K562 (cell line): ENCODE results near the gene GPSM3. TPM values are rescaled to one million over a fixed set of nuclear protein-coding genes. Genes with fewer than 3 reads are reported as not detected.

Experiments
- CCNT2 ChIP-seq: IDR thresholded peaks from 2 replicates; pipeline ENCODE4 v1.6.1; 2011; ENCODE audit warnings: borderline replicate concordance, low read depth, mild to moderate bottlenecking, moderate library complexity, mixed read lengths, low read length; ENCODE audit not compliant: insufficient read length; ENCODE audit errors: extremely low read depth
- ELK3 ChIP-seq: fragments of 450-650 bp; formaldehyde crosslinking; IDR thresholded peaks from 2 replicates; pipeline ENCODE4 v1.4.0; 2020; ENCODE audit warnings: mild to moderate bottlenecking
- HNRNPH1 ChIP-seq: fragments of 200-400 bp; formaldehyde crosslinking; optimal IDR thresholded peaks from 2 replicates; pipeline ENCODE3; 2017; ENCODE audit warnings: low read depth, mild to moderate bottlenecking, low read length, moderate library complexity
- IRF9 ChIP-seq: fragments of 450-650 bp; IDR thresholded peaks from 2 replicates; pipeline ENCODE4 v1.6.1; 2016; ENCODE audit warnings: missing biosample characterization, missing genetic modification characterization
- PCBP2 ChIP-seq: fragments of 200-400 bp; formaldehyde crosslinking; IDR thresholded peaks from 2 replicates; pipeline ENCODE4 v1.6.1; 2018; ENCODE audit warnings: low read length, low read depth, mild to moderate bottlenecking, moderate library complexity; ENCODE audit not compliant: poor library complexity, severe bottlenecking
- RHOXF2B ChIP-seq: fragments of 250-450 bp; sonication (Bioruptor Pico); conservative IDR thresholded peaks from 2 replicates; pipeline ENCODE4 v1.5.1; 2021
- ZNF133 ChIP-seq: fragments of 250-450 bp; sonication (Bioruptor Pico); IDR thresholded peaks from 2 replicates; pipeline ENCODE4 v1.4.0; 2020; ENCODE audit warnings: mild to moderate bottlenecking
- ZNF232 ChIP-seq: sonication (generic); formaldehyde crosslinking; IDR thresholded peaks from 2 replicates; pipeline ENCODE4 v1.8.0; 2022; ENCODE audit warnings: mild to moderate bottlenecking, missing genetic modification reagents
- ZNF282 ChIP-seq: sonication (generic); formaldehyde crosslinking; IDR thresholded peaks from 2 replicates; pipeline ENCODE4 v1.8.1; 2023; ENCODE audit warnings: missing genetic modification reagents
- ZNF398 ChIP-seq: fragments of 250-450 bp; sonication (Bioruptor Pico); IDR thresholded peaks from 2 replicates; pipeline ENCODE4 v1.8.0; 2021; ENCODE audit warnings: moderate library complexity, mild to moderate bottlenecking, inconsistent platforms
- ZNF79 ChIP-seq: fragments of 250-450 bp; sonication (Bioruptor Pico); IDR thresholded peaks from 2 replicates; pipeline ENCODE4 v1.4.0; 2020; ENCODE audit warnings: low read depth, mild to moderate bottlenecking, moderate library complexity
- polyA plus RNA-seq, 8 experiments: library from polyadenylated mRNA; depleted of rRNA in 4 of 8; stranded (reverse) in 5 of 8; unstranded in 3 of 8; fragments of >200 nt; fragmentation: Nextera tagmentation in 2 of 8; fragmentation: Illumina TruSeq in 1 of 8; extraction: Ambion mirVana in 2 of 8; extraction: Trizol in 1 of 8; gene quantifications; 2 replicates each; pipeline versions ENCODE4 v1.2.1 to v1.2.3, GENCODE V29; 2011 to 2014; ENCODE audit warnings: inconsistent platforms in 1 of 8, missing spikeins in 1 of 8
- total RNA-seq, 7 experiments: library from RNA; depleted of rRNA in 6 of 7; stranded (reverse); fragments of >200 nt in 6 of 7; fragmentation: Illumina TruSeq in 2 of 7; extraction: Trizol in 2 of 7; gene quantifications; 2 replicates each; pipeline versions ENCODE4 v1.2.1 to v1.2.3, GENCODE V29; 2011 to 2021; ENCODE audit warnings: low replicate concordance in 1 of 7
- TF ChIP-seq, protein P1 (sequence below), 3 experiments: fragments of 200-800 bp in 1 of 3; sonication (Bioruptor generic) in 1 of 3; sonication (generic) in 1 of 3; formaldehyde crosslinking in 1 of 3; IDR thresholded peaks; 2 replicates each; pipeline versions ENCODE4 v1.6.1 to v1.8.0; 2016 to 2022; ENCODE audit warnings: mild to moderate bottlenecking in 2 of 3, missing compliant biosample characterization in 2 of 3, missing genetic modification characterization in 2 of 3, missing genetic modification reagents in 1 of 3
- TF ChIP-seq, protein P2 (sequence below): fragments of 250-450 bp; sonication (Bioruptor Pico); IDR thresholded peaks from 2 replicates; pipeline ENCODE4 v1.5.1; 2021; ENCODE audit warnings: mild to moderate bottlenecking
- TF ChIP-seq, protein P3 (sequence below): fragments of 250-450 bp; sonication (Bioruptor Pico); IDR thresholded peaks from 2 replicates; pipeline ENCODE4 v1.5.0; 2021

Gene GPSM3
- total and polyA plus RNA-seq, 9 of the 15 experiments (the other 6 are each of a cell fraction or from before 2014, with no cell fraction given), result 5.3 to 42.6 (median 24.4) TPM

GRCh38 chr6:32154514-32155161 is 37.8 kb downstream of the GPSM3 start (continued):
- TF ChIP-seq, protein P1, sequence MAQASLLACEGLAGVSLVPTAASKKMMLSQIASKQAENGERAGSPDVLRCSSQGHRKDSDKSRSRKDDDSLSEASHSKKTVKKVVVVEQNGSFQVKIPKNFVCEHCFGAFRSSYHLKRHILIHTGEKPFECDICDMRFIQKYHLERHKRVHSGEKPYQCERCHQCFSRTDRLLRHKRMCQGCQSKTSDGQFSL (CRISPR knock-in tag; IDR thresholded peaks at IDR 0.05), result no peak; the same call in none of the 2 replicates
- TF ChIP-seq, protein P1 (tag; IDR thresholded peaks at IDR 0.05), result no peak
- no peak for TF ChIP-seq IRF9 (tag)
- TF ChIP-seq ZNF282 (CRISPR knock-in tag), result peak; percentile 85; the same call in 1 of the 2 replicates
- TF ChIP-seq, protein P2, sequence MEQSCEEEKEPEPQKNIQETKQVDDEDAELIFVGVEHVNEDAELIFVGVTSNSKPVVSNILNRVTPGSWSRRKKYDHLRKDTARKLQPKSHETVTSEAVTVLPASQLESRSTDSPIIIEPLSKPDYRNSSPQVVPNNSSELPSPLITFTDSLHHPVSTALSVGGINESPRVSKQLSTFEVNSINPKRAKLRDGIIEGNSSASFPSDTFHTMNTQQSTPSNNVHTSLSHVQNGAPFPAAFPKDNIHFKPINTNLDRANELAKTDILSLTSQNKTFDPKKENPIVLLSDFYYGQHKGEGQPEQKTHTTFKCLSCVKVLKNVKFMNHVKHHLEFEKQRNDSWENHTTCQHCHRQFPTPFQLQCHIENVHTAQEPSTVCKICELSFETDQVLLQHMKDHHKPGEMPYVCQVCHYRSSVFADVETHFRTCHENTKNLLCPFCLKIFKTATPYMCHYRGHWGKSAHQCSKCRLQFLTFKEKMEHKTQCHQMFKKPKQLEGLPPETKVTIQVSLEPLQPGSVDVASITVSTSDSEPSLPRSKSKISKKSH (CRISPR knock-in tag), result no peak
- no peak for TF ChIP-seq HNRNPH1
- TF ChIP-seq CCNT2, result peak; percentile 49
- no peak for TF ChIP-seq ZNF79 (CRISPR knock-in tag)
- no peak for TF ChIP-seq ELK3
- TF ChIP-seq ZNF133 (CRISPR knock-in tag), result no peak
- no peak for TF ChIP-seq ZNF232 (CRISPR knock-in tag)
- no peak for TF ChIP-seq RHOXF2B (CRISPR knock-in tag)
- no peak for TF ChIP-seq ZNF398 (CRISPR knock-in tag)
- no peak for TF ChIP-seq PCBP2
- TF ChIP-seq, protein P3, sequence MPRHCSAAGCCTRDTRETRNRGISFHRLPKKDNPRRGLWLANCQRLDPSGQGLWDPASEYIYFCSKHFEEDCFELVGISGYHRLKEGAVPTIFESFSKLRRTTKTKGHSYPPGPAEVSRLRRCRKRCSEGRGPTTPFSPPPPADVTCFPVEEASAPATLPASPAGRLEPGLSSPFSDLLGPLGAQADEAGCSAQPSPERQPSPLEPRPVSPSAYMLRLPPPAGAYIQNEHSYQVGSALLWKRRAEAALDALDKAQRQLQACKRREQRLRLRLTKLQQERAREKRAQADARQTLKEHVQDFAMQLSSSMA (CRISPR knock-in tag), result peak; percentile 26; the same call in 1 of the 2 replicates
